ENCODE data around the gene MCTP2. TPM values are rescaled to one million over a fixed set of nuclear protein-coding genes. Genes with fewer than 3 reads are reported as not detected.

Gene MCTP2
- total RNA-seq, 4 donors from 2014 or later, result 12.0 to 18.3 (median 15.2) TPM

GRCh38 chr15:94229591-94230369 is 1.6 kb upstream of the MCTP2 start:
- TF ChIP-seq CTCF (IDR thresholded peaks at IDR 0.05) (no peak), EP300 (IDR thresholded peaks at IDR 0.05) (no peak), POLR2A (IDR thresholded peaks at IDR 0.05) (no peak)
- 83 to 88% methylated on average over 10 of the region's 10 CpGs for WGBS, 2 donors
- Histone ChIP-seq H3K4me1 (peaks cover 0 to 26% (median 4%) of the 10 kb centered on the region in 4 donors), H3K9me3 (no peaks in the 10 kb centered on the region), H3K4me3 (no peak overlapping the region), H3K27ac (peak overlapping the region in 1 of 4 donors; percentile 81), H3K27me3 (no peaks in the 10 kb centered on the region), H3K36me3 (no peaks in the 10 kb centered on the region)
- DNase-seq (ENCODE audit: low spot score in 2 of 2), result no peak

- no peak for TF ChIP-seq POLR2A (IDR thresholded peaks at IDR 0.05)
- Histone ChIP-seq H3K27ac (peak overlapping the region in 3 of 4 donors; percentile 63 to 84 (median 81)), H3K9me3 (no peaks in the 10 kb centered on the region), H3K4me1 (peaks cover 0 to 26% (median 4%) of the 10 kb centered on the region in 4 donors), H3K36me3 (no peaks in the 10 kb centered on the region), H3K27me3 (no peaks in the 10 kb centered on the region), H3K4me3 (peak overlapping the region; percentile 37 to 68 (median 56))
- no peak for DNase-seq (ENCODE audit: low spot score in 2 of 2)
- WGBS, 2 donors, result 32 to 34% methylated on average over 11 of the region's 11 CpGs
Measured at GRCh38 chr15:94230431-94230882, 904 bp upstream of the MCTP2 start.

- 14% methylated on average over 25 of the region's 25 CpGs for WGBS, 2 donors
- TF ChIP-seq CTCF (IDR thresholded peaks at IDR 0.05) (no peak), POLR2A (IDR thresholded peaks at IDR 0.05) (no peak), EP300 (IDR thresholded peaks at IDR 0.05) (no peak)
- Histone ChIP-seq H3K27me3 (no peaks in the 10 kb centered on the region), H3K9me3 (no peaks in the 10 kb centered on the region), H3K36me3 (no peaks in the 10 kb centered on the region), H3K4me3 (peak overlapping the region; percentile 37 to 68 (median 56)), H3K27ac (peak overlapping the region; percentile 63 to 84 (median 74)), H3K4me1 (peaks cover 0 to 26% (median 4%) of the 10 kb centered on the region in 4 donors)
- DNase-seq (ENCODE audit: low spot score in 2 of 2), result no peak
Measured at GRCh38 chr15:94231723-94232468, 535 bp downstream of the MCTP2 start.

GRCh38 chr15:94233441-94233840 is 2.1 kb downstream of the MCTP2 start:
- Histone ChIP-seq H3K27me3 (no peaks in the 10 kb centered on the region), H3K4me3 (no peak overlapping the region), H3K36me3 (no peaks in the 10 kb centered on the region), H3K9me3 (no peaks in the 10 kb centered on the region), H3K4me1 (peaks cover 0 to 26% (median 4%) of the 10 kb centered on the region in 4 donors), H3K27ac (no peak overlapping the region)
- 69% methylated on average over 3 of the region's 3 CpGs for WGBS, 2 donors
- TF ChIP-seq CTCF (IDR thresholded peaks at IDR 0.05) (no peak), EP300 (IDR thresholded peaks at IDR 0.05) (no peak), POLR2A (IDR thresholded peaks at IDR 0.05) (no peak)
- no peak for DNase-seq (ENCODE audit: low spot score in 2 of 2)

GRCh38 chr15:94234300-94234699 is 2.9 kb downstream of the MCTP2 start:
- no peak for TF ChIP-seq CTCF (IDR thresholded peaks at IDR 0.05)
- TF ChIP-seq POLR2A (IDR thresholded peaks at IDR 0.05), result no peak
- TF ChIP-seq EP300 (IDR thresholded peaks at IDR 0.05), result no peak
- WGBS, 2 donors, result 34 to 39% methylated on average over 3 of the region's 3 CpGs
- H3K4me1 ChIP-seq, result peaks cover 0 to 26% (median 4%) of the 10 kb centered on the region in 4 donors
- DNase-seq (ENCODE audit: low spot score in 2 of 2), result no peak
- no peak overlapping the region for H3K27ac ChIP-seq
- no peak overlapping the region for H3K4me3 ChIP-seq
- no peaks in the 10 kb centered on the region for H3K27me3 ChIP-seq
- H3K36me3 ChIP-seq, result no peaks in the 10 kb centered on the region
- H3K9me3 ChIP-seq, result no peaks in the 10 kb centered on the region
